Stomach (tissue), 4 donors: ENCODE data around the gene UBAC2.

ENCODE experiments used
- CTCF ChIP-seq, 7 experiments: fragments of 450-650 bp in 4 of 7; fragments of 200-600 bp in 3 of 7; sonication (generic) in 3 of 7; IDR thresholded peaks; one replicate each; pipeline ENCODE4 v1.5.1; 2016 to 2019; ENCODE audit warnings: antibody characterized with exemption in 7 of 7, control low read depth in 2 of 7, mild to moderate bottlenecking in 1 of 7
- EP300 ChIP-seq: sonication (generic); formaldehyde crosslinking; IDR thresholded peaks from one replicate; pipeline ENCODE4 v1.6.1; 2017; ENCODE audit warnings: antibody characterized with exemption
- POLR2A ChIP-seq, 4 donors: fragments of 450-650 bp; IDR thresholded peaks; one replicate each; pipeline ENCODE4 v1.6.1; 2016; ENCODE audit warnings: antibody characterized with exemption in 4 of 4, control low read depth in 2 of 4, mild to moderate bottlenecking in 1 of 4, moderate library complexity in 1 of 4
- POLR2AphosphoS5 ChIP-seq, 3 donors: sonication (generic); formaldehyde crosslinking; IDR thresholded peaks; one replicate each; pipeline ENCODE4 v1.6.1; 2016; ENCODE audit warnings: antibody characterized with exemption in 3 of 3

GRCh38 chr13:99373436-99373835, 172.8 kb downstream of the UBAC2 start:
- TF ChIP-seq CTCF (IDR thresholded peaks at IDR 0.05) = no peak
- TF ChIP-seq POLR2A (IDR thresholded peaks at IDR 0.05) = no peak
- TF ChIP-seq POLR2AphosphoS5 (IDR thresholded peaks at IDR 0.05) = no peak
- TF ChIP-seq EP300 = no peak
